ENCODE results near the gene PRSS48. TPM values are rescaled to one million over a fixed set of nuclear protein-coding genes. Genes with fewer than 3 reads are reported as not detected.
"Not testable (repeated sequence)": the region's sequence is repeated elsewhere in the genome, so short reads cannot be mapped to it uniquely, and the experiment has no call there.

The PRSS48 gene
- polyA plus RNA-seq, 1 experiment = not detected

DNA sequence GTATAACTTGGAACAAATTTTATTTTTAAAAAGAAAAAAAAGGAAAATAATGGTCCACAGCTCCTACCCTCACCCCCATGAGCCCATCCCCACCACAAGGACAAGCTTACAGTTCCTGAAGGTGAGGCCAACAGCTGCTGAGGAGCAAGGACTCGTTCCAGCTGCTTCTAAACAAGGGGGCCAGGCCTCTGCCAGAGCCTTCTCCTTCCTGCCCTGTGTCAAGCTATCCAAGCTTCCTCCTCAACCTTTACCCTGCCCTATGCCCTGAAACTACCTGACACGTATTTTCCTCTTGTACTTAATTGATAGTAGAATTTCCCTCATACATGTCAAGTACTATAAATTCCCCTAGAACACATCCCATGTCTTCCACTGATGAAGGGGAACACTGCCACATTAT, 39.7 kb downstream of the PRSS48 start:
- no peak overlapping the region for H3K4me3 ChIP-seq (ENCODE audit: low read depth, low read length)
- TF ChIP-seq CTCF (IDR thresholded peaks at IDR 0.05; ENCODE audit: insufficient read depth, low read depth, low read length) = no peak
- no peaks in the 10 kb centered on the region for H3K36me3 ChIP-seq (ENCODE audit: control insufficient read depth, insufficient read depth, low read length)
- ChIA-PET POLR2A (no interaction called here), CTCF (interaction anchor here (0.6 to 1.3 kb wide), 4 partner anchors 39 to 296 kb away, joined by 4 to 6 read pairs (median 4); no protein-coding TSS in a partner anchor)
- DNase-seq (ENCODE audit: low read depth) = no peak
- no peaks in the 10 kb centered on the region for H3K27me3 ChIP-seq (ENCODE audit: control insufficient read depth, insufficient read depth, low read length)

DNA sequence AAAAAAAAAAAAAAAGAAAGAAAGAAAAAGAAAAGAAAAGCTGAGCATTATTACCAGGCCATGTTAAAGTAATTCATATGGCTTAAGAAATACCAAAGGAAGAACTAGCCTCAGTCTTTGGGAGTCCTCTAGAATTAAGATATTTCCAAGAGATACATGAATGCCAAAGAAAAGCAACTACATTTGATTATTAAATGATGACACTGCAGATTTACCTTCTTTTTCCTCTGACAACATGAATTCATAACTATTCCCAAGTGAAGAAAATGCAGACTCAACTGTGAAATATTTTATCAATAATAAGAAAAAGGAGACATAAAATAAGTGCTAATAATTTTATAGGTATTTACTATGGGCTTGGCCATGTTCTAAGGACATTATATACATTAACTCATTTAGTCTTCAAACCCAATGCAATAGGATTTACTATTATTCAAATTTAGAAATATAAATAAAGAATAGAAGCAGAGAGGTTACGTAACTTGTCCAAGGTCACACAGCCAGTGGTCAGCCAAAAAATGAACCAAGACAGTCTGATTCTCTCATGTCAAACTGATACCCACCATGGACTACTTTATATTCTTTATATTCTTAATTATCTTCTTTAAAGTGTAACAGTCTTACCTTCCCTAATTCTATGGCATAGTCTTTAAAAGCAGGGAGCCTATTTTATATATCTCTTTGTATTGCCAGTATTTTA, 41.5 kb downstream of the PRSS48 start:
- no peak overlapping the region for H3K4me3 ChIP-seq (ENCODE audit: low read depth, low read length)
- no peak for TF ChIP-seq CTCF (IDR thresholded peaks at IDR 0.05; ENCODE audit: insufficient read depth, low read depth, low read length)
- H3K36me3 ChIP-seq (ENCODE audit: control insufficient read depth, insufficient read depth, low read length) = no peaks in the 10 kb centered on the region
- POLR2A ChIA-PET = interaction anchor here (0.6 kb wide), 1 partner anchor 151 kb away, joined by 3 read pairs; no protein-coding TSS in a partner anchor
- H3K27me3 ChIP-seq (ENCODE audit: control insufficient read depth, insufficient read depth, low read length) = no peaks in the 10 kb centered on the region
- CTCF ChIA-PET = interaction anchor here (0.6 to 1.2 kb wide), 2 partner anchors 21 to 31 kb away, joined by 3 read pairs; no protein-coding TSS in a partner anchor
- no peak for DNase-seq (ENCODE audit: low read depth)

GRCh38 chr4:151319490-151319889, 42.5 kb downstream of the PRSS48 start:
- Histone ChIP-seq H3K4me3 (ENCODE audit: low read depth, low read length) (no peak overlapping the region), H3K36me3 (ENCODE audit: control insufficient read depth, insufficient read depth, low read length) (no peaks in the 10 kb centered on the region), H3K27me3 (ENCODE audit: control insufficient read depth, insufficient read depth, low read length) (no peaks in the 10 kb centered on the region)
- ChIA-PET POLR2A (no interaction called here), CTCF (interaction anchor here (1.2 to 1.4 kb wide), 2 partner anchors 15 to 22 kb away, joined by 3 read pairs; no protein-coding TSS in a partner anchor)
- TF ChIP-seq CTCF (IDR thresholded peaks at IDR 0.05; ENCODE audit: insufficient read depth, low read depth, low read length) = no peak
- no peak for DNase-seq (ENCODE audit: low read depth)

DNA sequence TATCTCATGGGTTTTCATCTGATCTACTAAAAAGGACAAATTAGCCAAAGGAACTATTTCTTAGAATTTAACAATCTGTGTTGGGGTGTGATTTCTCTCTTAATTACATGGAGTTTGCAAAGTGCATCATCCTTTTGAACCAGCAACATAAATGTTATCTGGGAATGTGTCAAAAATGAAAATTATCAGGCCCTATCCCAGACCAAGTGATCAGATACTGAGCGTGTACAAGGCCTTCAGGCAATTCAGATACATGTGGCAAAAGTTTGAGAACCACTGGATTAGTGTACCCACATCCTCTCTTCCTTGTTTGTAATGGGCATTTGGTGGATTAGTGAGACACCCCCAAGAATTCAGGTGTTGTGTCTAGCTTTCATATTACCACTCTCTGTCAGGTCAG, 44.6 kb downstream of the PRSS48 start:
- CTCF ChIA-PET = interaction anchor here (0.7 kb wide), 1 partner anchor 1046 kb away, joined by 3 read pairs; no protein-coding TSS in a partner anchor
- TF ChIP-seq CTCF (IDR thresholded peaks at IDR 0.05; ENCODE audit: insufficient read depth, low read depth, low read length) = no peak
- no peaks in the 10 kb centered on the region for H3K27me3 ChIP-seq (ENCODE audit: control insufficient read depth, insufficient read depth, low read length)
- no peak for DNase-seq (ENCODE audit: low read depth)
- POLR2A ChIA-PET = no interaction called here
- H3K4me3 ChIP-seq (ENCODE audit: low read depth, low read length) = no peak overlapping the region
- H3K36me3 ChIP-seq (ENCODE audit: control insufficient read depth, insufficient read depth, low read length) = no peaks in the 10 kb centered on the region

- ChIA-PET CTCF (interaction anchor here (0.6 to 0.9 kb wide), 4 partner anchors 104 to 1104 kb away, joined by 3 read pairs; no protein-coding TSS in a partner anchor), POLR2A (interaction anchor here (0.6 to 0.7 kb wide), 2 partner anchors 96 to 1288 kb away, joined by 3 to 19 read pairs; no protein-coding TSS in a partner anchor)
- H3K27me3 ChIP-seq (ENCODE audit: control insufficient read depth, insufficient read depth, low read length); DNase-seq (ENCODE audit: low read depth); H3K4me3 ChIP-seq (ENCODE audit: low read depth, low read length); H3K36me3 ChIP-seq (ENCODE audit: control insufficient read depth, insufficient read depth, low read length): not testable (repeated sequence)
These were observed 45.2 kb downstream of the PRSS48 start for GRCh38 chr4:151322161-151322560.

Data from BJ (cell line).